Measurements from ENCODE around the gene GLB1L2.

GLB1L2 gene

GRCh38 chr11:134402910-134403309 is 71.1 kb downstream of the GLB1L2 start:
- H3K4me1 ChIP-seq (ENCODE audit: insufficient read depth, low read length): no peaks in the 10 kb centered on the region
- H3K27me3 ChIP-seq (ENCODE audit: insufficient read depth, low read length): no peaks in the 10 kb centered on the region
- no peaks in the 10 kb centered on the region for H3K9me3 ChIP-seq (ENCODE audit: low read length)
- H2AFZ ChIP-seq (ENCODE audit: low read depth, low read length): no peak overlapping the region
- no peaks in the 10 kb centered on the region for H3K36me3 ChIP-seq (ENCODE audit: insufficient read depth, low read length)
- H3K4me3 ChIP-seq (ENCODE audit: low read length): no peak overlapping the region

DNA sequence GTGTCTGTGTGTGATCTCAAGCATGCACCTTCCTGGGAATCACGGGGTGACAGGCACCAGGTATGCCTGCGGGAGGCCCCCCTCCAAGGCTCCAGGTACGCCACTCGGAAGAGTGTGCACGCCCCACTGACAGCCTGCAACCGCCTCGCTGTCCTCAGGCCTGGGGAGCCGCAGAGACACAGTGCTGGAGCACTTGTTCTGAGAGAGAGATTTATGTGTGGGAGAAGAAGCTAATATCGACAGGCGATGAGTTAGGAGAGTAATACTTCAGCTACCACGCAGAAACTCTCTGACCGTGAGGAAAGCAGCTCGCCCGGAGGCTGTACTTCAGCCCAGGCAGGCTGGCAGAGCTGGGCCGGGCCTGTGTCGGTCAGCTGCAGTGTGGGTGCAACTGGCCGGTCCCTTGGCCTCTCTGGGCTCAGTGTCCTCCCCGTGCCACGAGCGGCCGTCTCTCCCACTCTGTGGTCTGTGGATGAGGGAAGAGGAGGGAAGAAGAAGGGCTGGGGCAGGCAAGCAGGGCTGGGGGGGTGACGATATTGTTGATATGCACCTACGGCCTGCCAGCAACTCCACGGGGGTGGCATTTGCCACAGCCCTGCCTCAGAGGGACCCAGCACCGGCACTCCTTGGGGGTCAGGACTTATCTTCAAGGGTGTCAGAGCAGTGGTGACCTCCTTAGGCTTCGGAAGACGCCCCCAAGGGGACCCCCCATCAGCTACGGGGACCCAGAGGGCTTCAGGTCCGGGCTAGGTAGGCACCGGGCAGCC is 73.0 kb downstream of the GLB1L2 start:
- H3K27me3 ChIP-seq (ENCODE audit: insufficient read depth, low read length): no peaks in the 10 kb centered on the region
- no peak overlapping the region for H3K4me3 ChIP-seq (ENCODE audit: low read length)
- H3K36me3 ChIP-seq (ENCODE audit: insufficient read depth, low read length): no peaks in the 10 kb centered on the region
- no peaks in the 10 kb centered on the region for H3K9me3 ChIP-seq (ENCODE audit: low read length)
- H2AFZ ChIP-seq (ENCODE audit: low read depth, low read length): no peak overlapping the region
- peaks cover 7% of the 10 kb centered on the region for H3K4me1 ChIP-seq (ENCODE audit: insufficient read depth, low read length)

DNA sequence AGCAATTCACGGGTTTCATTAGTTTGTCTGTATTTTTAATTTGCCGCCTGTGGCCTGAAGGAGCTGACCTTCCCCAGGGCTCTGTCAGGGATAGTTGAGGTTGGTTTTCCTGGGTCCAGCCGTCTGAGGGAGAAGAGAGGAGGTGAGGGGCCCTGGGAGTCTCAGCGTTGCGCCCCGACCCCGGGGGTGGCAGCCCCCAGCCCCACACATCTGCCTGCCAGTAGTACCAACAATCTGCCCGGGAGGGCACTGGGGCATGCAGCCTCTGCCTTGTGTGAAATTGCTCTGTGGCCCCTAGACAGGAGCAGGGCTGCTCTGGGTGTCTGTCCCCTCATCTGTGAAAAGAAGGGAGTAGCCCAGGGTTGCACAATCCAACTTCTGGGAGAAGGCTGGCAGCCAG is 73.6 kb downstream of the GLB1L2 start:
- Histone ChIP-seq H3K4me1 (ENCODE audit: insufficient read depth, low read length) (peaks cover 14% of the 10 kb centered on the region), H3K4me3 (ENCODE audit: low read length) (no peak overlapping the region), H3K9me3 (ENCODE audit: low read length) (no peaks in the 10 kb centered on the region), H3K36me3 (ENCODE audit: insufficient read depth, low read length) (no peaks in the 10 kb centered on the region), H3K27me3 (ENCODE audit: insufficient read depth, low read length) (no peaks in the 10 kb centered on the region), H2AFZ (ENCODE audit: low read depth, low read length) (no peak overlapping the region)

DNA sequence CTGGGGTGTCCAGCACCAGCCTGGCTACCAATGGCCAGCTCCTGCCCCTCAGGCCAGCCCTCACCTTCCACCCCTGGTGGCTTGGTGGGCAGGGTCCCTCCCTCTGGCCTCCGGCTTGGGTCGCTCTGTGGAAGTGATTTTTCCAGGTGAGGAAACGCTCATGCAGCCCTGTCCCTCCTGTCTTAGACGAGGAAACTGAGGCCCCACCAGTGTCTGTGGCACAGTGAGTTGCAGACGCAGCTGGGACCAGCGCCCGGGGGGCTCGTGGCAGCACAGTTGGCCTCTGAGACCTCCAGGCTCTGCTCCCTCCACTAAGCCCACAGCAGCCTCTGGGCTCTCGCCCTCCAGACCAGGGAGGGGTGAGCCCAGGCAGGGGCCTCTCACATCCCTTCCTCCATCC is 74.1 kb downstream of the GLB1L2 start:
- no peak overlapping the region for H3K4me3 ChIP-seq (ENCODE audit: low read length)
- H3K36me3 ChIP-seq (ENCODE audit: insufficient read depth, low read length): no peaks in the 10 kb centered on the region
- no peaks in the 10 kb centered on the region for H3K27me3 ChIP-seq (ENCODE audit: insufficient read depth, low read length)
- no peaks in the 10 kb centered on the region for H3K9me3 ChIP-seq (ENCODE audit: low read length)
- H2AFZ ChIP-seq (ENCODE audit: low read depth, low read length): no peak overlapping the region
- H3K4me1 ChIP-seq (ENCODE audit: insufficient read depth, low read length): peaks cover 18% of the 10 kb centered on the region

DNA sequence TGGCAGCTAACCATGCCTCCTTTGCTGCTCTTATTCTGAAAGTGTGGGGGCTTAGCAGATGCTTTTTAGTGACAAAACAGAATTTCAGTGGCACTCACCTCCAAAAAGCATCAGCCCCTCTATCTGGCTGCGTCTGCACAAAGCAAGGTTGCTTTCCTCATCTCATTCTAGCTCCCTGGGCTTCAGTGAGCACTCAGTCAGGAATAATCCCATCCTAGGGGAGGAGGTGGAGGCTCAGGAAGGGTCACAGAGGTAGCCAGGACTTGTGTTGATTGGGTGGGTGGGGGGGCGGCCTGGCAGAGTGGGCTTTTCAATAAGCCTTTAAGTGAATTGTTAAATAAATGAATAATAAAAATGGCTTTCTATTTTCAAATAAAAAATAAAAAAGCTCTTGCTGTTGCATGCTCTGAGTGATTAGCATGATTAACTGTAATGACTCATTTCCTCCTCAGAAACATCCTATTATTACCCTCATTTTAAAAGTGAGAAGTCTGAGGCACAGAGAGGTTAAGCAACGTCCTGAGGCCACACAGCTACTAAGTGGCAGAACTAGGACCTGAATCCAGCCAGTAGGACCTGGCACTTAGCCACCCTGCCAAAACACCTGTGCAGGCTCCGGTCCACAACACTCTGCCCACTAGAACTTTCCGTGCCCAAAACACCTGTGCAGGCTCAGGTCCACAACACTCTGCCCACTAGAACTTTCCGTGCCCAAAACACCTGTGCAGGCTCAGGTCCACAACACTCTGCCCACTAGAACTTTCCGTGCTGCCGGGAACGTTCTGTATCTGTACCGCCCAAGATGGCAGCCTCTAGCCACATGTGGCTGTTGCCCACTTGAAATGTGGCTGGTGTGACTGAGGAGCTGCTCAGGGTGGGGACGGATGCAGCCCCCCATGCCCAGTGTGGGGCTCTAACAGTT is 74.7 kb downstream of the GLB1L2 start:
- Histone ChIP-seq H2AFZ (ENCODE audit: low read depth, low read length) (no peak overlapping the region), H3K27me3 (ENCODE audit: insufficient read depth, low read length) (no peaks in the 10 kb centered on the region), H3K4me1 (ENCODE audit: insufficient read depth, low read length) (peaks cover 22% of the 10 kb centered on the region), H3K9me3 (ENCODE audit: low read length) (no peaks in the 10 kb centered on the region), H3K36me3 (ENCODE audit: insufficient read depth, low read length) (no peaks in the 10 kb centered on the region), H3K4me3 (ENCODE audit: low read length) (no peak overlapping the region)

DNA sequence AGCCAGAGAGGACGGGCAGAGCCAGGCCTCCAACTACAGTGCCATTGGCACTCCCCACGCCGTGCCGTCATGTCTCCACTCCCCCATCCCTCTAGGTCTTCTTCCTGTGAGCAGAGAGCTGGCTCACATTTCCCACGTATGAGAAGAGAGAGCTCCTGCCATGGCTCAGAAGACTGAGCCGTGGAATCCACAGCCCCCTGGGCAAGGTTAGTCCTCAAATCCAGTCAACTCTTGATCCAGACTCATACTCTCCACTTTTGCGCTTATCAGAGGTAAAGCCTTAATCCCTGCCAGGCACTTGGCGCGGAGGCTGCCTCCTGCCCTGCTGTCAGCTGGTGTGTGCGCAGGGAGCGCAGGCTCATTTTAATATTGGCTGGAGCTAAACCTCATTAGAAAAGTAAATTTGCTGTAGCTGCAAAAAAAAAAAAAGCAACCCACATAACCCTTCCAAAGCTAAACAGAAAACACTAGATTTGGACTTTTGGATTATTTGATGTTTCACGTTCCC is 75.6 kb downstream of the GLB1L2 start:
- Histone ChIP-seq H3K4me3 (ENCODE audit: low read length) (no peak overlapping the region), H3K36me3 (ENCODE audit: insufficient read depth, low read length) (no peaks in the 10 kb centered on the region), H3K4me1 (ENCODE audit: insufficient read depth, low read length) (peaks cover 22% of the 10 kb centered on the region), H2AFZ (ENCODE audit: low read depth, low read length) (no peak overlapping the region), H3K27me3 (ENCODE audit: insufficient read depth, low read length) (no peaks in the 10 kb centered on the region), H3K9me3 (ENCODE audit: low read length) (no peaks in the 10 kb centered on the region)

DNA sequence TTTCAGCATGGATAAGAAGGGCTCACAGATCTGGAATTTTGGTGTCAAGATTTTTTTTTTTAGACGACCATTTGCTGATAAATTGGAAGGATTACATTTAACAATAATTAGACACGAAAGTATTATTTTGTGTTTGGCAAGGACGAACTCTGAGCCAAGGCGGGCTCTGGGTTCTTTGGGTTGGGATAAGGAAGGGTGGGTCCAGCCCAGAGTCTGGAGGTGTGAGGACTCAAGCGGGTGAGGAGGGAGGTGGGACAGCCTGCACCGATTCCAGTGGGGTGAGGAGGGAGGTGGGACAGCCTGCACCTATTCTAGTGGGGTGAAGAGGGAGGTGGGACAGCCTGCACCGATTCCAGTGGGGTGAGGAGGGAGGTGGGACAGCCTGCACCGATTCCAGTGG is 76.1 kb downstream of the GLB1L2 start:
- Histone ChIP-seq H3K4me1 (ENCODE audit: insufficient read depth, low read length) (peaks cover 24% of the 10 kb centered on the region), H3K27me3 (ENCODE audit: insufficient read depth, low read length) (no peaks in the 10 kb centered on the region), H2AFZ (ENCODE audit: low read depth, low read length) (no peak overlapping the region), H3K4me3 (ENCODE audit: low read length) (no peak overlapping the region), H3K9me3 (ENCODE audit: low read length) (no peaks in the 10 kb centered on the region), H3K36me3 (ENCODE audit: insufficient read depth, low read length) (no peaks in the 10 kb centered on the region)

GRCh38 chr11:134409552-134410429 is 78.0 kb downstream of the GLB1L2 start:
- Histone ChIP-seq H3K36me3 (ENCODE audit: insufficient read depth, low read length) (no peaks in the 10 kb centered on the region), H3K4me3 (ENCODE audit: low read length) (no peak overlapping the region), H3K9me3 (ENCODE audit: low read length) (no peaks in the 10 kb centered on the region), H3K4me1 (ENCODE audit: insufficient read depth, low read length) (peaks cover 42% of the 10 kb centered on the region), H2AFZ (ENCODE audit: low read depth, low read length) (no peak overlapping the region), H3K27me3 (ENCODE audit: insufficient read depth, low read length) (no peaks in the 10 kb centered on the region)

DNA sequence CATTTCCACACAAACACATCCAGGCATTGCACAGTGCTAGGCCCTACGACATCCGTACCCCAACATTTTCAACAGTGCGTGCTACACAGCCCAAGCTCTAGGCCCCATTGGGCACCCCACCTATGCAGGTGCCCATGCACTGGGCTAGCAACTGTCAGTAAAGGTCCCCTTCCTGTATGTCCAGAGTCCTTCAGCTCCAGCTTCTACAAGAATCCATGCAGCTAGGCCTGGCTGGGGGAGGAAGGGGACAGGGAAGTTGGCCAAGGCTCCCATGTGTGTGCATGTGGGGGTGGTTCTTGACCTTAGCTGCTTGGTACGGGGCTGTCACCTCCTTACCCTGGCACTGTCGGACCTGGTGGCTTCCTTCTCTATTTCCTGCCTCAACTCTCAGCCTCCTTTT is 79.0 kb downstream of the GLB1L2 start:
- Histone ChIP-seq H3K36me3 (ENCODE audit: insufficient read depth, low read length) (no peaks in the 10 kb centered on the region), H2AFZ (ENCODE audit: low read depth, low read length) (no peak overlapping the region), H3K4me1 (ENCODE audit: insufficient read depth, low read length) (peaks cover 43% of the 10 kb centered on the region), H3K9me3 (ENCODE audit: low read length) (no peaks in the 10 kb centered on the region), H3K27me3 (ENCODE audit: insufficient read depth, low read length) (no peaks in the 10 kb centered on the region), H3K4me3 (ENCODE audit: low read length) (peak overlapping the region; percentile 55)

DNA sequence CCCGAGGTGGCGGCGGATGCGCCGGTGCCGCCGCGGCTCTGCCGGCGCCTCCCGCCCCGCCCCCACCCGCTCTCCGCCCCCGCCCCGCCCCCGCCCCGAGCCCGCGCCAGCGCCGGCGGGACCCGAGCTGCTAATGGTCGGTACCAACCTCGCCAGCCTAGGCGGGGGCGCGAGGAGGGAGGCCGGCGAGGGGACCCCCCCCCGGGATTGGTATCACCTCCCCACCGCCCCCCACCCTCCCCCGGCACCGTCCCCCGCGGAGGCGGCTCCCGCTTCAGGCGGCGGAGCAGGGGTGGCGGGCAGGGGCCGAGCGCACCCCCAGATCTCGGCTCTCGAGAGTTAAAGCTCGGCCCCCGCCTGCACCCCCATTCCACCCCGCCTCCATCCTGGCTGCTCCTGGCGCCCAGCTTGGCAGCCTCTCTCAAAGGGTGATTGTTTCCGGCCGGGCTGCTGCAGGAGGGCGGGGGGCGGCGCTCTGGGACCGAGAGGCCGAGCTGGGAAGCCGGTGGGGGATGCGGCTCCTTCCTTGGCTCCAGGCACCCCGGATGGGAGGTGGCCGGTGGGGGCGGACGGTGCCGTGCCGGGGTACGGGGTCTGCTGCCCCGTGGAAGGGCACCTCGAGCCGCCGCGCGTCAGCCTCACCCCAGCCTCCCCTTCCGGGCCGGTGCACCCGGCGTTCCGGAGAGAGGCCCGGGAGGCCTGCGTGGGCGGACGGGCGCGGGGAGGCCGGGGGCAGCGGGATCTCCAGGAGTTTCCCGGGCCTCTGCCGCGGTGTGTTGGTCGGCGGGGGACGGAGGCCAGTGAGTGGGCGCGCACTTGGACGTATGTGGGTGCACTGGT is 80.6 kb downstream of the GLB1L2 start, which contains the start of gene B3GAT1:
TSS of gene B3GAT1 (minus strand) at position 40 of the 840 bp plus-strand sequence. CDS start 24,583 bp downstream, outside the sequence.
- Histone ChIP-seq H3K9me3 (ENCODE audit: low read length) (no peaks in the 10 kb centered on the region), H3K36me3 (ENCODE audit: insufficient read depth, low read length) (no peaks in the 10 kb centered on the region), H3K4me3 (ENCODE audit: low read length) (peak within 1 kb of the TSS; percentile 55), H2AFZ (ENCODE audit: low read depth, low read length) (peak within 1 kb of the TSS; percentile 82), H3K4me1 (ENCODE audit: insufficient read depth, low read length) (peaks cover 43% of the 10 kb centered on the region), H3K27me3 (ENCODE audit: insufficient read depth, low read length) (no peaks in the 10 kb centered on the region)

- Histone ChIP-seq H3K9me3 (ENCODE audit: low read length) (no peaks in the 10 kb centered on the region), H2AFZ (ENCODE audit: low read depth, low read length) (peak overlapping the region; percentile 82), H3K36me3 (ENCODE audit: insufficient read depth, low read length) (no peaks in the 10 kb centered on the region), H3K4me3 (ENCODE audit: low read length) (peak overlapping the region; percentile 46), H3K4me1 (ENCODE audit: insufficient read depth, low read length) (peaks cover 43% of the 10 kb centered on the region), H3K27me3 (ENCODE audit: insufficient read depth, low read length) (no peaks in the 10 kb centered on the region)
Observed at GRCh38 chr11:134413043-134413825, 81.4 kb downstream of the GLB1L2 start.

Data from neuron (in vitro differentiated cells).